ENCODE data around the gene TAF4B.

Gene TAF4B

DNA sequence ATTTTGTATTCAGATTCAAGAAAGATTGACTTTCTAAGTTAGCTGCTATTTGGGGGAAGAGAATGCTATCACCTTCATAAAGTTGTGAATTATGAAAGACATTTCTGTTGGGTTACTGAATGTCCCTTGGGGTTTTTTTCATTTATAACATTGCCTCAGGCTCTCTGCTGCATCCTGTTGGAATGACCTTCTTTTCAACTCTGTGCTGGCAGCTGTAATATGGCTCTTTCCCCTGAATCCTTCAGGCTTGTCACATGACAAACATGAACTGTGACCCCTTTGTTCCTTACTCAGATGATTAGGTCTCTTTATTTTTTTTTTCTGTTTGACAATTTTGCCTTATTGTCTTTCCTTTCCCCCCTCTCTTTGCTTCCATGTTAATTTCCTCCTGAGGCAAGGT, 159.8 kb downstream of the TAF4B start:
- DNase-seq, result no peak

DNA sequence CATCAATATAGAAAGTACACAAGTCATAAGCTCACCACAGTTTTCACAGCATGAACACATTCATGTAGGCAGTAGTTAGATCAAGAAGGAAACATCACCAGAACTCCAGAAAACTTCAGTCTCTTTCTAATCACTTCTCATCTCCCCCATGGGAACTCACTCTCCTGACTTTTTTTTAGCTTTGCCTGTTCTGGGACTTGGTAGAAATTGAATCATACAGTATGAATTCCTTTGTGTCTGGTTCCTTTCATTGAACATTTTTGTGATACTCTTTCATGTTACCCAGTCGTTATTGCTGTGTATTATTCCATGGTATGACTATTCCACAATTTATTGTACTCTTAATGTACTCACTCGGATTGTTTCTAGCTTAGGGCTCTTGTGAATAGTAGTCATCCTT, 160.2 kb downstream of the TAF4B start:
- no peak for DNase-seq

DNA sequence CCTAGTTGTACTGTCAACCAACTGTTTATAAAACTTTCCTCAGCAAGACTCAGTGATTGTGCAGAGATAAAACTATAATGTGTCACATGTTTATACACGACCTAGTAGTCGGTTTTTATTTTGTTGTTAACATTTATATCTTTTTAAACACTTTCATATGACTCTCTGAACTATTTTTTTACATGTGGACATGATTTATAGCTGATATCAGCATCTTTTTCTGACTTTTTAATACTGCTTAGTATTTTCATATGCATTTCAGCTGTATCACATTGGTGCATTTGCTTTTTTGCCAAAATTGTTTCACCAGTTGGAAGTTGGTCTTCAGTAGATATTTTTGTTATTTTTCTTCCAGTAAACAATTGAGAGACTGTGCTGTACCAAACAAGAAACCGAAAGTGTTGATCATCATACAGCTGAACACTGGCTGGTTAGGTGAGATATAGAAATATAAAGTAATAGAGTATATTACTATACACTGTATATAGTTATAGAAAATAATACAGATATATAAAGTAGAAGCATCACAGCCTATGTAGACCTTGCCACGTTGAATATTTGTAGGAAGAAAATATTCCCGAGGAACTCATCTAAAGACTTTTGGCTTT, 167.9 kb downstream of the TAF4B start:
- DNase-seq, result no peak

DNA sequence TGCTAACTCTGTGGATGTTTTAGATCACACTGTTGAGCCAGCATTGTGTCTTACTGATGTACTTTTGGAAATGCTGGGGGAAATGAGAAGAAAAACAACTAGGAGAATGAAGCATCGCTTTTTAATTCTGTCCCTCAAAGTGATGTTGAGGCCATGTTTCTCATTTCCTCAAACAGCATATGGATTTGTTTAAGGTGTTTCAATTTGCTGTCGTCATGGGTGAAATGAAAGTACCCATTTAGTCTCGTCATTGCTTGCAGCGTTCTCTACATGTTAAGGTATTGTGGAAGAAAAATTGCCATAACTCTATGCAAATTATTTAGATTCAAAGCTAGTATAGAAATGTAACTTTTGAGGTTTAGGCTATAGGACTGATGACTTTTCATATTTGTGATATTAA, 170.8 kb downstream of the TAF4B start:
- DNase-seq, result no peak

DNA sequence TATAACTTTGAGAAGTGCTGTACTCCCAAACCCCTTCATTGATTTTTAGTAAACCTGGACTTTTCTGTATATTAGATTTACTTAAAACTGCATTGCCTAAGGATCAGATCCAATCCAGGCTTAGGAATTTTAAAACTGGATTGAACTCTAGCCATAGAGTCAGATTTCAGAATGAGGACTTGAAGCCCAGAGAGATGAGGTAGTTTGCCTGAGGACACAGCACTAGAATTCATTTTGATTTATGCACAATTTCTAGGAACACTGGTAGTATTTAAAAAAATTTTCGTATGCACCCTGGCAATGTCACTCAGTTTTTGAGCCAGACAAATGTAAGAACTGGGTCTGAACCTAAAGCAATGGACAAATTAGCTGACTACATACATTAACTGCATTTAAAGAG, 177.2 kb downstream of the TAF4B start:
- no peak for DNase-seq

- peak; percentile 15 for DNase-seq
Observed at GRCh38 chr18:26405190-26405801, 179.1 kb downstream of the TAF4B start.

GRCh38 chr18:26406324-26406723, 180.1 kb downstream of the TAF4B start:
- DNase-seq, result no peak

DNA sequence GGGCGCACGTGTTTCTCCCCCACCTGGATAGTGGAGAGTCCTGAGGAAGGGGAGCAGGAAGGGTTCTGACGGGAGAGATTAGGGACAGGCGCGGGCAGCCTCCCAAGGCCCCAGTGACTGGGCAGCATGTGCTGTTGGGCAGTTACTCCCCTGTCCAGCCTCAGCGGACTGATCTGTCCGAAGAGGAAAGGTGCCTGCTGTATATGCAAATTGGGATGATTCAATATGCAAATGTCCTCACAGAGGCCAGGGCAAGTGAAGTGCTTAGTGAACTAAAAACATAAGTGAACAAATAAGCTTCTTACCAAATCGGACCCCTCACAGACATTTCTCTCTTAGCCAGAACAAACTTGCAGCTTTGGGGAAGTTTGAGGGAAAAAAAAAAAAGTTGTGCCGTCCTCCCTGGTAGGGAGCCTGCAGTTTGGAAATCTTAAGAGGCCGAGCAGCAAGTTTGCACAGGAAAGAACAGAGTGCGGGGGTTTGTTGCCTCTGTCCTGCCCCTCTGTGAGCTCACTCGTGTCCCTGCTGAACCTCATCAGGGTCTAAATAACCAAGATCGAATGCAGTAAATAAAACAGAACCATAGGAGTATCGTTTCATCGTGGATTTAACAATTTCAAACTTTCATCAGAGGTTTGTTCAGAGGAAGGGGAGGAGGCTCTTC, 180.7 kb downstream of the TAF4B start:
- no peak for DNase-seq

DNA sequence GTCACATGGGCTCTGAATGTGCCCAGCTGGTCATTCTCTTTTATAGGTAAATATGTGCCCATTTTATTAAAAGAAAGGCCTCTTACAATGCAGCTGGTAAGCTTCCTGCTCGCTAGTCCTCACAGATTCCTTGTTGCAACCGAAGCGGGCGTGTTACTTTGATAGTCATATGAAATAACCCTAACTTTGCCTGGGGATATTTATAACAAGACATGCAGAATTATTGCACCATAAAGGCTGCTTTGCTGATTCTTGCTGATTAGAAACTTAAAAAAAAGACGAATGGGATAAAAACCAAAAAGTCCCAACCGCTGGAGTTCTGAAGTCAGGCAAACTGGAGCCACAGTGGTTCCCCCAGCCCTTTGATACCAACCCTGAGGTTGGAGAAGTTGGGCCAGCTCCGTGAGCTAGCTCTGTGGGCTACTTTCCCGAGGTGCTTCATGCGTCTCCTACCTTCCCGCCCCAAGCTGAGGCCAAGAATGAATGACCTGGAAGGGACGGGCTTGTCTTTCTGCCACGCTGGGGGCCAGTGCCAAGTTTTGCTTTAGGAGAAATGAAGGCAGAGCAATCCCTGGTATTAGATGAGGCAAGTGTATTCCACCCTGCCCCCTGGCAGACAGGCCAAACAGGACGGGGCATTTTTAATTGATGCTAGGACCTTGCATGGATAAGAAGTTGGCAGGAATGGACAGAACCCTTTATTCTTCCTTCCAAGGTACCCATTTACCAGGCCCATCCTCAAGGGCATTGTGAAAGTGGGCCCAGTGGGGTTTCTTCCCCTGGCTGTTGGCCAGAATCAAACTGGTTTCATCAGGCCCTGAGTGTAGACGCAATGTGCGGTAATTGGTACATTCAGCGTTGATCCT, 181.7 kb downstream of the TAF4B start:
- DNase-seq, result no peak

GRCh38 chr18:26409091-26409490, 182.8 kb downstream of the TAF4B start:
- no peak for DNase-seq

DNA sequence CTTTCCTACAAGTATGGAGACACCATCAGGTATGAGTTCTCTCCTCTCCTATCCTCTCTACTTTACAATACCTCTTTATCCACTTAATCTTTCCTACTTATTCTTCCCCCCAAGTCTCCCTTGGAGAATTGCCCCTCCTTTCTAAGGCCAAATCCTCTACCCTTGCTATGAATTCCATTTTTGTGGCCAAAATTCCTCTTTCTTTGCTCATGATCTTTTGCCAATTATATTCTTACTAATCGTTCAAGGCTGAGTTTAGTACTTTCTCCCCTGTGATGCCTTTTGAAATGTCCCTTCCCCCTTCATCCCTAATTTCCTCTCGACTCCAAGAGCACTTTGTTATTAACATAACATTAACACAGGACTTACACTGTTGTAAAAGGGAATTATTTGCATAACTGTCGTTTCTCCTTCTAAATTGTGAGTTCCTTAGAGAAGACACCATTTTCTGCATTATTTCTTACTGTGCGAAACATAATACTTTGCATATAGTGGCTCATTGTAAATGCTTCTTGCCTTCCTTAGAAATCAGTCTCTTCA, 188.7 kb downstream of the TAF4B start:
- DNase-seq, result no peak

DNA sequence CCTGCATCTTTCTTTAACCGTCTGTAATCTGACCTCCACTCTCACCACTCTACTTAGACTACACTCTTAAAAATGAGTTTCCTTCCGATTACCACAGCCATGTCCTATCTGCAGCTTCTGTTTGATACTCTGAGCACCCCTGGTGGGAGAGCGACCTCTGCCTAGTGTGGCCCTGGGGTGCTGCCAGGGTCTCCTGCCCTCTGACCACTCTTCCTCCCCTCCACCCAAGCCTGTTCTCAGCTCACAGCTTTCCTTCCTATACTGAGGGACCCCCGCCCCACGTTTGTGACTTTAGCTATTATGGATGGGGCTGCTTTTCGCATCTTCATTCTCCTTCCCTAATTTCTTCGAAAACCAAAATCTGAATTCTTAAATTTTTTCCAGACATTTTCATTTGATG, 189.4 kb downstream of the TAF4B start:
- no peak for DNase-seq

GRCh38 chr18:26416652-26417150, 190.5 kb downstream of the TAF4B start:
- no peak for DNase-seq

DNA sequence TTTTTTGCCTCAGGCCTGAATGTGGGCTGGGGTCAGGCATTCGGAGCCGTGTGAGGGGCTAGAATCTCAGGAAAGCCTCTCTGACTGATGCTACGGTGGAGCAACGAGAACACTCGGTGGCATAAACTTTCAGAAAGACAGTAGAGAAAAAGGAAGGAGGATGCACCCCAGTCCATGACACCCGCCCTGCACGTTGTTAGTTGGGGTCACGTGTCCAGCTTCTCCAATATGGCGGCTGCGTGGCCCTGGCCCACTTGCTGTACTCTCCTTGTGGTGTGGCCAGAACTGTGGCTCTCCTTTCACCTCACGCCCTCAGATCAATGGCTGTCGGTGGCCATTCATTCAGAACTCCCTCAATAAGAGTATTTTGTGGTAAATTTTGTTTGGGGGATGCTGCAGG, 190.9 kb downstream of the TAF4B start:
- no peak for DNase-seq

DNA sequence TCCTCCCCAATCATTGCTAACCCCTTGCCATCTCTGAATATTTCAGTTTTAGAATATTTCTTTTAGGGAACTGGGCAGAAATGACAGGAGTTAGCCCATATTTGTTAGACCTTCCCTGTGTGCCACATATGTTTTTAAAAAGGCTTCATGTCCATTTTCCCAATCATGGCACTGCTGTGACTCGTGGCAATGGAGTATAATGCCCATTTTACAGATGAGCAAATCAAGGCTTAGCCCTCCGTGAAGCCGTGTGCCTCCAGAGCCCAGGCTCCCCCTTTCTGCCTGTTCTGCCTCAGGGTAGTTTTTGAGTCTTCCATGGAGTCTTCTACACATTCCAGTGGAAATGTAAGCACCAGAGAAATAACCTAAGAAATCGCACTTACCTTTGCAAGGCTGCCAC, 192.0 kb downstream of the TAF4B start:
- no peak for DNase-seq

GRCh38 chr18:26419746-26420145, 193.5 kb downstream of the TAF4B start:
- no peak for DNase-seq

DNA sequence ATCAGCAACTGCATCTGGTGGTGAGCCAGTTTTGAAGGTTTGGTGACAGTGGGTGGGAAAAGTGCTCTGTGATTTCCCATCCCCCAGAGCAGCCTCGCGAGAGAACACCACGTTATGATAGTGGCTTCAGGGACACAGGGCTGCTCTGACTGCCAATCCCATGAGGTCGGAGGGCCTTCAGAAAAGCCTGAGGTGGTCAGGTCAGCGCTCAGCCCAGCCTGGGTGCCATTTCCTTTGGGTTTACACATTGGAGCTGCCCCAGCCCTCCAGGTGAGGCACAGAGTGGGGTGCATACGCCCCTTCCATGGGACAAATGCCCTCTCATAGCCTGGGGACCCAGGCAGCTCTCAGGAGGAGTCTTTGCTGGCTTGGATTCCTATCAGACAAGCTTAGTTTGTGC, 195.3 kb downstream of the TAF4B start:
- DNase-seq, result no peak

GRCh38 chr18:26421931-26422330, 195.7 kb downstream of the TAF4B start:
- DNase-seq, result no peak

DNA sequence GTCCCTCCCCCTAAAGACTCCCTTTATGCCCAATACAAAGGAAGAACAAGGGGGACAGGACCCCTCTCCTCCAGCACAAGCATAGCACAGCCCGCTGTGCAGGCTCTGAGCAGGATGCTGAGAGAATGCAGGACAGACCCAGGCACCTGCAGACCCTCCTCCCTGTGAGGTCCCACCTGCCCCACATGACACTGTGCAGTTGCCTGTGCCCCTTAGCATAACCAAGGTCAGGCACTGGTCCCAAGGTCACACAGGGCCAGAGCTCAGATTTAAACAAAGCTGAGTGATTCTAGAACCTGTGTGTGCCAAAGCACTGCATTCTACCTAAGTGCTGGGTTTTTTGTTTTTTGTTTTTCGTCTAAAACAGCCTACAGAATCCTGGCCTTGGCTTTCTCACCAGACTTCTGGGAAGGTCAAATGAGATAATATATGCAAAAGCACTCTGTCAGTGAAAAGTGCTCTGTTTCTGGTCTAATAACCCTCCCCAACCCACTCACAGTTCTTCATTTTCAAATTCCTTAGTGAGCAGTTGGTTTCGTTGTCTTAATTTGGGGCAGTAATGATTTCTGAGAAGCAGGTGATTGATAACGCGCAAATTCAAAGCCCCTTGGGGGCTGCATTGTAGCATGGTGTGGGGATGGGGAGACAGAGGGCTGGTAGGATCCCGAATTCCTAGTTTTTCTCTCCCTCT, 196.4 kb downstream of the TAF4B start:
- no peak for DNase-seq

DNA sequence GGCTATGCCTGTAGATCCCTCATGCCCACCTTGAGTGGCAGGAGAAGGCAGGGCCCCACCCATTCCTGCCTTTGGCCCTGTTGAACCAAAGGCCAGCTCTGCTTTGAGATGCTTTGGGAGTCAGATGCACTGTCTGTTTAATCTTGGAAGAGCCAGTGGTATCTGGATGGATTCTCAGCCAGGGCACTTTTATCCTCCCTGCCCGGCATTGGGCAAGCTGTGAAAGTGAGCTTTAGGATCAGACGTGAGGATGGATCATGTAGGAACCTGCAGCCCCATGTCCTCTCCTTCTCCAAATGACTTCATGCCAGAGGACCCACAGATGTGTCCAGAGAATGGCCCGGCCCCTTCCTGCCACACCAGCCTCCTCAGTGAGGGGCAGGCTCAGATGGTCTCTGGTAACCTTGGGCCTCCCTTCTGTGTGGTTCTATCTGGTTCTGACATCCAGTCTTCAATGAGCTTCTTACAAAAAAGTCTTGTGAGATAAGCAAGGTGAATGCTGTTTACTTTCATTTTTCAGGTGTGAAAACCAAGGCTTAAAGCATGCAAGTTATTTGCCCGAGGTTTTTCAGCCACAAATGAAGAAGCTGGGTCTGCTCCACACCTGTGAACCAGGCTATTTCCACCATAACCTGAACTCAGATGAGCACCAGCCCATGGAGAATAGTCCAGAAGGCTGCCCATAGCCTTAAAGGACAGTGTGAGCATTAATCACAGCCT, 198.3 kb downstream of the TAF4B start:
- DNase-seq, result no peak

DNA sequence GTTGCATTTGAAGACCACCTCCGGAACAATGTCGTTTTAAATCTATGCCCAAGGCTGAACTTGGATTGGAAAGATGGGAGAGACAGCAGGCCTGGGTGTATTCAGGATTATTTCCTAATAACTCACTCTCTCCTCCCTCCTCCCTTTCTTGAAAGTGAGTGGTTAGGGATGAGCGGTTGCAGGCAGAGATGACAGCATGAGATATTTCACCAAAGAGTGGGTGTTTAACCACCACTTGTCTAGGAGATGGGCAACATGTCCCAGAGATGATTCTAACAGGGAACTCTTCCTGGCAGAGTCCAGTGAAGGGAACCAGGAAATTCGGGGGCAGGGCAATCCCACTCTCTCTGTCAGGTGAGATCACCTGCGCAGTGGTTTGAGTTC, 198.9 kb downstream of the TAF4B start:
- DNase-seq, result no peak
